RKO (cell line): ENCODE measurements around the gene PFDN1.

Source experiments
- DNase-seq: peaks from one replicate; pipeline ENCODE4 v3.0.0-alpha.2; 2016; ENCODE audit warnings: low spot score

PFDN1 gene

GRCh38 chr5:140259500-140259899, 43.4 kb downstream of the PFDN1 start:
- DNase-seq = no peak

- DNase-seq = no peak
Observed at GRCh38 chr5:140258873-140259272, 44.0 kb downstream of the PFDN1 start.

- no peak for DNase-seq
Observed at GRCh38 chr5:140258016-140258415, 44.9 kb downstream of the PFDN1 start.

- DNase-seq = no peak
Observed at GRCh38 chr5:140256726-140257125, 46.2 kb downstream of the PFDN1 start.

- DNase-seq = no peak
Observed at GRCh38 chr5:140255460-140256157, 47.3 kb downstream of the PFDN1 start.

- DNase-seq = no peak
Observed at GRCh38 chr5:140253985-140254384, 48.9 kb downstream of the PFDN1 start.

GRCh38 chr5:140252470-140253126, 50.3 kb downstream of the PFDN1 start:
- no peak for DNase-seq

- peak; percentile 90 for DNase-seq
Observed at GRCh38 chr5:140251527-140251973, 51.4 kb downstream of the PFDN1 start.

GRCh38 chr5:140250386-140250785, 52.5 kb downstream of the PFDN1 start:
- DNase-seq = no peak

- no peak for DNase-seq
Observed at GRCh38 chr5:140249536-140249935, 53.4 kb downstream of the PFDN1 start.

- no peak for DNase-seq
Observed at GRCh38 chr5:140248414-140248813, 54.5 kb downstream of the PFDN1 start.

- peak; percentile 11 for DNase-seq
Observed at GRCh38 chr5:140246378-140247122, 56.4 kb downstream of the PFDN1 start.

- DNase-seq = no peak
Observed at GRCh38 chr5:140245926-140246325, 57.0 kb downstream of the PFDN1 start.

- no peak for DNase-seq
Observed at GRCh38 chr5:140245341-140245740, 57.6 kb downstream of the PFDN1 start.

GRCh38 chr5:140244525-140245025, 58.3 kb downstream of the PFDN1 start:
- DNase-seq = peak; percentile 79

- DNase-seq = no peak
Observed at GRCh38 chr5:140243706-140244250, 59.1 kb downstream of the PFDN1 start.

GRCh38 chr5:140242890-140243585, 59.9 kb downstream of the PFDN1 start:
- DNase-seq = no peak

- peak; percentile 16 for DNase-seq
Observed at GRCh38 chr5:140242099-140242498, 60.8 kb downstream of the PFDN1 start.

GRCh38 chr5:140240987-140241706, 61.8 kb downstream of the PFDN1 start:
- DNase-seq = peak; percentile 54

GRCh38 chr5:140239939-140240700, 62.8 kb downstream of the PFDN1 start:
- DNase-seq = peak; percentile 41
